DND-41 (cell line): ENCODE data around the gene VWA8.

ENCODE experiments used
- ATAC-seq: fragments of 200-7000 bp; cut with Tn5 transposase; 3 replicates; pipeline ENCODE4 v1.9.1; 2021; ENCODE audit warnings: low read depth; ENCODE audit not compliant: insufficient read depth
- DNase-seq: peaks from one replicate; pipeline ENCODE4 v3.0.0-alpha.2; 2020
- H2AFZ ChIP-seq: 2 replicates; pipeline ENCODE4 v1.6.0; 2012; ENCODE audit warnings: low read depth, low read length
- H3K27ac ChIP-seq: 2 replicates; pipeline ENCODE4 v1.5.1; 2012; ENCODE audit warnings: low read length, inconsistent platforms
- H3K27me3 ChIP-seq: fragments of 200-600 bp; sonication (generic); 2 replicates; pipeline ENCODE4 v1.6.0; 2012; ENCODE audit warnings: low read length, mild to moderate bottlenecking, inconsistent platforms; ENCODE audit not compliant: insufficient read depth, poor library complexity
- H3K36me3 ChIP-seq: 2 replicates; pipeline ENCODE4 v1.5.1; 2012; ENCODE audit warnings: low read length, inconsistent platforms; ENCODE audit not compliant: insufficient read depth
- H3K4me1 ChIP-seq: 2 replicates; pipeline ENCODE4 v1.5.1; 2012; ENCODE audit warnings: mild to moderate bottlenecking, low read length; ENCODE audit not compliant: insufficient read depth
- H3K4me2 ChIP-seq: 2 replicates; pipeline ENCODE4 v1.6.0; 2012; ENCODE audit warnings: mild to moderate bottlenecking, moderate library complexity, low read length, inconsistent platforms; ENCODE audit not compliant: insufficient read depth
- H3K4me3 ChIP-seq, 2 experiments: fragments of 200-600 bp in 1 of 2; shearing (Covaris generic) in 1 of 2; 2 replicates each; pipeline ENCODE4 v1.5.1; 2012 to 2016; ENCODE audit warnings: inconsistent platforms in 2 of 2, low read length in 2 of 2, mild to moderate bottlenecking in 2 of 2, low read depth in 1 of 2, moderate library complexity in 1 of 2
- H3K79me2 ChIP-seq: 2 replicates; pipeline ENCODE4 v1.6.0; 2012; ENCODE audit warnings: low read length, inconsistent platforms; ENCODE audit not compliant: insufficient read depth
- H3K9ac ChIP-seq: 2 replicates; pipeline ENCODE4 v1.6.0; 2012; ENCODE audit warnings: low read depth, mild to moderate bottlenecking, inconsistent platforms, low read length, moderate library complexity
- H3K9me3 ChIP-seq: 2 replicates; pipeline ENCODE4 v1.5.1; 2012; ENCODE audit warnings: low read length, moderate library complexity, mild to moderate bottlenecking, inconsistent platforms; ENCODE audit not compliant: insufficient read depth, severe bottlenecking
- H4K20me1 ChIP-seq: 2 replicates; pipeline ENCODE4 v1.6.0; 2012; ENCODE audit warnings: low read length; ENCODE audit not compliant: insufficient read depth
- CTCF ChIP-seq: IDR thresholded peaks from 2 replicates; pipeline ENCODE4 v1.5.1; 2012; ENCODE audit warnings: borderline replicate concordance, low read length, moderate library complexity, mild to moderate bottlenecking; ENCODE audit not compliant: poor library complexity, severe bottlenecking; ENCODE audit errors: extremely low read depth
- EZH2 ChIP-seq: IDR thresholded peaks from 3 replicates; pipeline ENCODE4 v1.6.1; 2012; ENCODE audit warnings: borderline replicate concordance, low read depth, mild to moderate bottlenecking, moderate library complexity, low read length, inconsistent platforms; ENCODE audit not compliant: severe bottlenecking

The VWA8 gene

GRCh38 chr13:41802684-41803444, 158.0 kb downstream of the VWA8 start:
- H3K27ac ChIP-seq, result no peak overlapping the region
- TF ChIP-seq EZH2 (no peak), CTCF (no peak)
- ATAC-seq (no peak), DNase-seq (no peak)
- H3K27me3 ChIP-seq, result no peaks in the 10 kb centered on the region
- H4K20me1 ChIP-seq, result no peaks in the 10 kb centered on the region
- peaks cover 7% of the 10 kb centered on the region for H3K9me3 ChIP-seq
- H3K4me2 ChIP-seq, result no peak overlapping the region
- H2AFZ ChIP-seq, result no peak overlapping the region
- H3K4me1 ChIP-seq, result no peaks in the 10 kb centered on the region
- no peak overlapping the region for H3K4me3 ChIP-seq
- H3K79me2 ChIP-seq, result no peaks in the 10 kb centered on the region
- H3K36me3 ChIP-seq, result peaks cover 37% of the 10 kb centered on the region
- no peak overlapping the region for H3K9ac ChIP-seq

DNA sequence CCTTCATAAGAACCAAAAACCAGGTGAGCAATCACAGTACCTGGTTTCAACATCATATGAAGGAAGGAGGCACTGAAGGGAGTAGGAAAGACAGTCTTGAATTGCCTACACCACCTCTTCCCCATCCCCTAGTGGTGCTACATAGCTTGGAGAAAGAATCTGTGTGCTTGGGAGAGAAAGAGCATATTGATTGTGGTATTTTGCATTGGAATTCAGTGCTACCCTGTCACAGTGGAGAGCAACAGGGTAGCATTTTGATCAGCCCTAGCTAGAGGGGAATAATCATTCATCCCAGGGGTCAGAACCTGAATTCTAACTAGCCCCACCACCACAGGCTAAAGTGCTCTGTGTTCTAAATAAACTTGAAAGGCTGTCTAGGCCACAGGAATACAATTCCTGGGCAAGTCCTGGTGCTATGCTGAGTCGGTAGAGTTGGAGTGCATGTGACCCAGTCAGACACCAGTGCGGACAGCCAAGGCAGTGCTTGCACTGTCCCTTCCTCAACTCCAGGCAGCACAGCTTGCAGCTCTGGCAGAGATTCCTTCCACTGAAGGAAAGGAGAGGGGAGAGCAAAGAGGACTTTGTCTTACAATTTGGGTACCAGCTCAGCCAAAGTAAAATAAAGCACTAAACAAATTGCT, 158.7 kb downstream of the VWA8 start:
- H3K27ac ChIP-seq, result no peak overlapping the region
- no peaks in the 10 kb centered on the region for H3K27me3 ChIP-seq
- TF ChIP-seq EZH2, result no peak
- TF ChIP-seq CTCF, result no peak
- no peaks in the 10 kb centered on the region for H4K20me1 ChIP-seq
- ATAC-seq (no peak), DNase-seq (no peak)
- H3K9me3 ChIP-seq, result peaks cover 7% of the 10 kb centered on the region
- H2AFZ ChIP-seq, result no peak overlapping the region
- H3K4me2 ChIP-seq, result no peak overlapping the region
- no peak overlapping the region for H3K9ac ChIP-seq
- H3K4me1 ChIP-seq, result no peaks in the 10 kb centered on the region
- H3K79me2 ChIP-seq, result no peaks in the 10 kb centered on the region
- peaks cover 30% of the 10 kb centered on the region for H3K36me3 ChIP-seq
- no peak overlapping the region for H3K4me3 ChIP-seq

DNA sequence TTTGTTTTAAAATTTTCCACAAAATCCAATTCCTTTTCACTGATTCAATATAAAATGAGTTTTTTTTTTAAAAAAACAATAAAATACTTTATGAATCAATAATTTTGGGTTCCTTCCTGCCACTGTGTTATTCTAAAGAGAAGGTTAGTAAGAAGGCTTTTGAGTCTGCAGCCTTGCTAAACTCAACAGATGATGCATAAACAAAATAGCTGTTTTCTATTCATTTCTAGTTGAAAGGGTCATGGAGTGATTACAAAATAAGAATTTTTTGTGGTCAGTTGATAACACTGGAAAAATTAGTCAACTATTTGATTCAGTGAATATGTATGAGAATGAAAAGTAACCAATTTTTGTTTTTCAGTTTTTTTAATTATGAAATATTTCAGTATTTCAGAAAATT, 169.9 kb downstream of the VWA8 start:
- H3K4me2 ChIP-seq, result no peak overlapping the region
- H4K20me1 ChIP-seq, result no peaks in the 10 kb centered on the region
- no peaks in the 10 kb centered on the region for H3K9me3 ChIP-seq
- no peak for TF ChIP-seq CTCF
- TF ChIP-seq EZH2, result no peak
- H3K4me3 ChIP-seq, result no peak overlapping the region
- H3K79me2 ChIP-seq, result no peaks in the 10 kb centered on the region
- no peaks in the 10 kb centered on the region for H3K4me1 ChIP-seq
- no peak overlapping the region for H2AFZ ChIP-seq
- no peaks in the 10 kb centered on the region for H3K27me3 ChIP-seq
- no peak overlapping the region for H3K9ac ChIP-seq
- H3K36me3 ChIP-seq, result peaks cover 3% of the 10 kb centered on the region; the same call in 1 of the 2 replicates
- H3K27ac ChIP-seq, result no peak overlapping the region
- DNase-seq, result no peak
- no peak for ATAC-seq
